GM23338 (cell line): Measurements from ENCODE around the gene ERLEC1. TPM values are rescaled to one million over a fixed set of nuclear protein-coding genes. Genes with fewer than 3 reads are reported as not detected.

ENCODE experiments used
- ATAC-seq: fragments of 200-7000 bp; cut with Tn5 transposase; 3 replicates; pipeline ENCODE4 v1.9.1; 2020
- DNase-seq: peaks from one replicate; pipeline ENCODE4 v3.0.0-alpha.2; 2015; ENCODE audit warnings: low spot score
- H2AFZ ChIP-seq: fragments of 200-600 bp; sonication (generic); 2 replicates; pipeline ENCODE4 v1.8.0; 2016; ENCODE audit warnings: antibody characterized with exemption, mild to moderate bottlenecking, moderate library complexity
- H3F3A ChIP-seq: fragments of 200-600 bp; sonication (generic); replicated peaks from 2 replicates; pipeline ENCODE4 v1.8.0; 2017; ENCODE audit warnings: antibody characterized with exemption, mixed run types, low read depth
- H3K27ac ChIP-seq: fragments of 200-600 bp; sonication (generic); 2 replicates; pipeline ENCODE4 v1.6.1; 2016; ENCODE audit warnings: low read depth
- H3K27me3 ChIP-seq: fragments of 200-600 bp; sonication (generic); 2 replicates; pipeline ENCODE4 v1.8.0; 2016; ENCODE audit warnings: mild to moderate bottlenecking, mixed run types, moderate library complexity; ENCODE audit not compliant: insufficient read depth
- H3K36me3 ChIP-seq: fragments of 200-600 bp; sonication (generic); 2 replicates; pipeline ENCODE4 v1.8.0; 2016; ENCODE audit warnings: mild to moderate bottlenecking; ENCODE audit not compliant: insufficient read depth
- H3K4me1 ChIP-seq: fragments of 200-600 bp; sonication (generic); 2 replicates; pipeline ENCODE4 v1.8.0; 2016; ENCODE audit warnings: mild to moderate bottlenecking, moderate library complexity; ENCODE audit not compliant: insufficient read depth
- H3K4me2 ChIP-seq: fragments of 200-600 bp; sonication (generic); 2 replicates; pipeline ENCODE4 v1.7.1; 2017; ENCODE audit warnings: mixed run types
- H3K4me3 ChIP-seq: fragments of 200-600 bp; sonication (generic); 2 replicates; pipeline ENCODE4 v1.6.1; 2016; ENCODE audit warnings: mixed run types
- H3K79me2 ChIP-seq: fragments of 200-600 bp; sonication (generic); replicated peaks from 2 replicates; pipeline ENCODE4 v1.8.0; 2017; ENCODE audit warnings: mild to moderate bottlenecking; ENCODE audit not compliant: insufficient read depth
- H3K9me2 ChIP-seq: fragments of 200-600 bp; sonication (generic); 2 replicates; pipeline ENCODE4 v1.8.0; 2017; ENCODE audit not compliant: insufficient read depth
- H4K20me1 ChIP-seq: fragments of 200-600 bp; sonication (generic); replicated peaks from 2 replicates; pipeline ENCODE4 v1.8.0; 2017; ENCODE audit warnings: mild to moderate bottlenecking; ENCODE audit not compliant: insufficient read depth
- H3K27ac Mint-ChIP-seq: 2 replicates; pipeline ENCODE4 v1.8.0; 2020; ENCODE audit warnings: inconsistent platforms, mild to moderate bottlenecking, moderate library complexity, mixed read lengths
- H3K27me3 Mint-ChIP-seq: 3 replicates; pipeline ENCODE4 v1.8.0; 2022; ENCODE audit warnings: low read depth, mild to moderate bottlenecking, moderate library complexity, mixed read lengths, inconsistent platforms; ENCODE audit not compliant: insufficient read depth, poor library complexity
- H3K36me3 Mint-ChIP-seq: 3 replicates; pipeline ENCODE4 v1.8.0; 2021; ENCODE audit warnings: low read depth, mild to moderate bottlenecking, inconsistent platforms, moderate library complexity, mixed read lengths
- H3K4me1 Mint-ChIP-seq: 3 replicates; pipeline ENCODE4 v1.8.0; 2020; ENCODE audit warnings: mild to moderate bottlenecking, inconsistent platforms, mixed read lengths
- H3K4me3 Mint-ChIP-seq: 3 replicates; pipeline ENCODE4 v1.8.0; 2021; ENCODE audit warnings: moderate library complexity, mild to moderate bottlenecking, inconsistent platforms, mixed read lengths
- H3K9me3 Mint-ChIP-seq: 3 replicates; pipeline ENCODE4 v1.8.0; 2020; ENCODE audit warnings: moderate library complexity, mild to moderate bottlenecking, inconsistent platforms, mixed read lengths
- CREB1 ChIP-seq: fragments of 250-450 bp; sonication (Bioruptor Pico); IDR thresholded peaks from 2 replicates; pipeline ENCODE4 v1.5.0; 2020; ENCODE audit warnings: low read depth, mild to moderate bottlenecking, moderate library complexity
- EZH2 ChIP-seq: fragments of 200-600 bp; sonication (generic); IDR thresholded peaks from one replicate; pipeline ENCODE4 v1.8.0; 2017; ENCODE audit warnings: antibody characterized with exemption, mild to moderate bottlenecking, low read depth; ENCODE audit not compliant: unreplicated experiment
- EZH2phosphoT487 ChIP-seq: fragments of 200-600 bp; sonication (generic); IDR thresholded peaks from one replicate; pipeline ENCODE4 v1.8.1; 2018; ENCODE audit warnings: antibody characterized with exemption; ENCODE audit not compliant: unreplicated experiment
- JUNB ChIP-seq: IDR thresholded peaks from one replicate; pipeline ENCODE4 v1.6.1; 2016; ENCODE audit warnings: antibody characterized with exemption; ENCODE audit not compliant: unreplicated experiment
- NANOG ChIP-seq: IDR thresholded peaks from 2 replicates; pipeline ENCODE4 v1.6.1; 2016; ENCODE audit warnings: antibody characterized with exemption, borderline replicate concordance
- POLR2AphosphoS5 ChIP-seq: IDR thresholded peaks from 2 replicates; pipeline ENCODE4 v1.6.1; 2016; ENCODE audit warnings: antibody characterized with exemption, low read depth
- STAT1 ChIP-seq: IDR thresholded peaks from one replicate; pipeline ENCODE4 v1.6.1; 2016; ENCODE audit warnings: antibody characterized with exemption; ENCODE audit not compliant: unreplicated experiment
- ZNF114 ChIP-seq: fragments of 250-450 bp; sonication (Bioruptor Pico); IDR thresholded peaks from 2 replicates; pipeline ENCODE4 v1.5.0; 2020; ENCODE audit warnings: mild to moderate bottlenecking, moderate library complexity
- ZNF331 ChIP-seq: fragments of 250-450 bp; sonication (Bioruptor Pico); IDR thresholded peaks from 2 replicates; pipeline ENCODE4 v1.5.0; 2020; ENCODE audit warnings: low read depth, mild to moderate bottlenecking, moderate library complexity
- polyA plus RNA-seq: library from polyadenylated mRNA; unstranded; fragments of >200 nt; fragmentation: Nextera tagmentation; extraction: Ambion mirVana; gene quantifications from 2 replicates; pipeline ENCODE4 v1.2.1, GENCODE V29; 2016
- total RNA-seq: library from RNA; depleted of rRNA; stranded (reverse); fragments of >200 nt; shearing (Covaris generic); gene quantifications from 2 replicates; pipeline ENCODE4 v1.2.3, GENCODE V29; 2014
- TF ChIP-seq, protein P1 (sequence below): IDR thresholded peaks from one replicate; pipeline ENCODE4 v1.6.1; 2018; ENCODE audit warnings: antibody characterized with exemption; ENCODE audit not compliant: unreplicated experiment
- TF ChIP-seq, protein P2 (sequence below), 2 experiments: fragments of 200-600 bp in 1 of 2; sonication (generic) in 1 of 2; conservative IDR thresholded peaks; 2 replicates each; pipeline versions ENCODE4 v1.5.1 to v1.6.1; 2016 to 2017; ENCODE audit warnings: antibody characterized with exemption in 2 of 2, low read depth in 2 of 2, mild to moderate bottlenecking in 2 of 2, moderate library complexity in 1 of 2
- TF ChIP-seq, protein P3 (sequence below): fragments of 250-450 bp; sonication (Bioruptor Pico); IDR thresholded peaks from 2 replicates; pipeline ENCODE4 v1.5.0; 2020; ENCODE audit warnings: mild to moderate bottlenecking, moderate library complexity
- TF ChIP-seq, protein P4 (sequence below): IDR thresholded peaks from 2 replicates; pipeline ENCODE4 v1.6.1; 2016; ENCODE audit warnings: antibody characterized with exemption

The ERLEC1 gene
- total and polyA plus RNA-seq, 2 experiments from 2014 or later = 35.0 to 41.2 TPM

DNA sequence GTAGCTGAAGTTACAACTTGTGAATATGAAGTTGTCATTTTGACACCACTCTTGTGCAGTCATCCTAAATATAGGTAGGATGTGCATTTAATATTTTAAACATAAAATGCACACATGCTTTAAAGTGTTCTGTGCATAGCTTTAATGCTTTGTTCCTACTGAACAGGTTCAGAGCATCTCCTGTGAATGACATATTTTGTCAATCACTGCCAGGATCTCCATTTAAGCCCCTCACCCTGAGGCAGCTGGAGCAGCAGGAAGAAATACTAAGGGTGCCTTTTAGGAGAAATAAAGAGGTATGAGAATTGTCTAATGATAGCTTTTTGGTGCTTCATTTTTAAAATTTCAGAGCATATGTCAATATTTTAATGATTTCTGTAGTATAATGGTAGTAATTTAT, 14.7 kb downstream of the ERLEC1 start:
- no peaks in the 10 kb centered on the region for H3K79me2 ChIP-seq
- Mint-ChIP-seq H3K4me3 (no peak overlapping the region), H3K36me3 (peaks cover 20% of the 10 kb centered on the region), H3K27ac (no peak overlapping the region), H3K9me3 (no peaks in the 10 kb centered on the region), H3K27me3 (no peaks in the 10 kb centered on the region), H3K4me1 (no peaks in the 10 kb centered on the region)
- no peaks in the 10 kb centered on the region for H4K20me1 ChIP-seq
- ATAC-seq = no peak
- peaks cover 10% of the 10 kb centered on the region; the same call in 1 of the 2 replicates for H3K36me3 ChIP-seq
- TF ChIP-seq EZH2 = no peak
- no peak for TF ChIP-seq POLR2AphosphoS5
- no peak for TF ChIP-seq STAT1
- TF ChIP-seq, protein P1, sequence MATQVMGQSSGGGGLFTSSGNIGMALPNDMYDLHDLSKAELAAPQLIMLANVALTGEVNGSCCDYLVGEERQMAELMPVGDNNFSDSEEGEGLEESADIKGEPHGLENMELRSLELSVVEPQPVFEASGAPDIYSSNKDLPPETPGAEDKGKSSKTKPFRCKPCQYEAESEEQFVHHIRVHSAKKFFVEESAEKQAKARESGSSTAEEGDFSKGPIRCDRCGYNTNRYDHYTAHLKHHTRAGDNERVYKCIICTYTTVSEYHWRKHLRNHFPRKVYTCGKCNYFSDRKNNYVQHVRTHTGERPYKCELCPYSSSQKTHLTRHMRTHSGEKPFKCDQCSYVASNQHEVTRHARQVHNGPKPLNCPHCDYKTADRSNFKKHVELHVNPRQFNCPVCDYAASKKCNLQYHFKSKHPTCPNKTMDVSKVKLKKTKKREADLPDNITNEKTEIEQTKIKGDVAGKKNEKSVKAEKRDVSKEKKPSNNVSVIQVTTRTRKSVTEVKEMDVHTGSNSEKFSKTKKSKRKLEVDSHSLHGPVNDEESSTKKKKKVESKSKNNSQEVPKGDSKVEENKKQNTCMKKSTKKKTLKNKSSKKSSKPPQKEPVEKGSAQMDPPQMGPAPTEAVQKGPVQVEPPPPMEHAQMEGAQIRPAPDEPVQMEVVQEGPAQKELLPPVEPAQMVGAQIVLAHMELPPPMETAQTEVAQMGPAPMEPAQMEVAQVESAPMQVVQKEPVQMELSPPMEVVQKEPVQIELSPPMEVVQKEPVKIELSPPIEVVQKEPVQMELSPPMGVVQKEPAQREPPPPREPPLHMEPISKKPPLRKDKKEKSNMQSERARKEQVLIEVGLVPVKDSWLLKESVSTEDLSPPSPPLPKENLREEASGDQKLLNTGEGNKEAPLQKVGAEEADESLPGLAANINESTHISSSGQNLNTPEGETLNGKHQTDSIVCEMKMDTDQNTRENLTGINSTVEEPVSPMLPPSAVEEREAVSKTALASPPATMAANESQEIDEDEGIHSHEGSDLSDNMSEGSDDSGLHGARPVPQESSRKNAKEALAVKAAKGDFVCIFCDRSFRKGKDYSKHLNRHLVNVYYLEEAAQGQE = no peak
- no peak for TF ChIP-seq JUNB
- no peak for TF ChIP-seq NANOG
- no peak for TF ChIP-seq ZNF331 (CRISPR knock-in tag)
- TF ChIP-seq, protein P2, sequence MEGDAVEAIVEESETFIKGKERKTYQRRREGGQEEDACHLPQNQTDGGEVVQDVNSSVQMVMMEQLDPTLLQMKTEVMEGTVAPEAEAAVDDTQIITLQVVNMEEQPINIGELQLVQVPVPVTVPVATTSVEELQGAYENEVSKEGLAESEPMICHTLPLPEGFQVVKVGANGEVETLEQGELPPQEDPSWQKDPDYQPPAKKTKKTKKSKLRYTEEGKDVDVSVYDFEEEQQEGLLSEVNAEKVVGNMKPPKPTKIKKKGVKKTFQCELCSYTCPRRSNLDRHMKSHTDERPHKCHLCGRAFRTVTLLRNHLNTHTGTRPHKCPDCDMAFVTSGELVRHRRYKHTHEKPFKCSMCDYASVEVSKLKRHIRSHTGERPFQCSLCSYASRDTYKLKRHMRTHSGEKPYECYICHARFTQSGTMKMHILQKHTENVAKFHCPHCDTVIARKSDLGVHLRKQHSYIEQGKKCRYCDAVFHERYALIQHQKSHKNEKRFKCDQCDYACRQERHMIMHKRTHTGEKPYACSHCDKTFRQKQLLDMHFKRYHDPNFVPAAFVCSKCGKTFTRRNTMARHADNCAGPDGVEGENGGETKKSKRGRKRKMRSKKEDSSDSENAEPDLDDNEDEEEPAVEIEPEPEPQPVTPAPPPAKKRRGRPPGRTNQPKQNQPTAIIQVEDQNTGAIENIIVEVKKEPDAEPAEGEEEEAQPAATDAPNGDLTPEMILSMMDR (conservative IDR thresholded peaks at IDR 0.05; ENCODE audit: low read depth in 2 of 2) = no peak
- TF ChIP-seq EZH2phosphoT487 = no peak
- TF ChIP-seq, protein P3, sequence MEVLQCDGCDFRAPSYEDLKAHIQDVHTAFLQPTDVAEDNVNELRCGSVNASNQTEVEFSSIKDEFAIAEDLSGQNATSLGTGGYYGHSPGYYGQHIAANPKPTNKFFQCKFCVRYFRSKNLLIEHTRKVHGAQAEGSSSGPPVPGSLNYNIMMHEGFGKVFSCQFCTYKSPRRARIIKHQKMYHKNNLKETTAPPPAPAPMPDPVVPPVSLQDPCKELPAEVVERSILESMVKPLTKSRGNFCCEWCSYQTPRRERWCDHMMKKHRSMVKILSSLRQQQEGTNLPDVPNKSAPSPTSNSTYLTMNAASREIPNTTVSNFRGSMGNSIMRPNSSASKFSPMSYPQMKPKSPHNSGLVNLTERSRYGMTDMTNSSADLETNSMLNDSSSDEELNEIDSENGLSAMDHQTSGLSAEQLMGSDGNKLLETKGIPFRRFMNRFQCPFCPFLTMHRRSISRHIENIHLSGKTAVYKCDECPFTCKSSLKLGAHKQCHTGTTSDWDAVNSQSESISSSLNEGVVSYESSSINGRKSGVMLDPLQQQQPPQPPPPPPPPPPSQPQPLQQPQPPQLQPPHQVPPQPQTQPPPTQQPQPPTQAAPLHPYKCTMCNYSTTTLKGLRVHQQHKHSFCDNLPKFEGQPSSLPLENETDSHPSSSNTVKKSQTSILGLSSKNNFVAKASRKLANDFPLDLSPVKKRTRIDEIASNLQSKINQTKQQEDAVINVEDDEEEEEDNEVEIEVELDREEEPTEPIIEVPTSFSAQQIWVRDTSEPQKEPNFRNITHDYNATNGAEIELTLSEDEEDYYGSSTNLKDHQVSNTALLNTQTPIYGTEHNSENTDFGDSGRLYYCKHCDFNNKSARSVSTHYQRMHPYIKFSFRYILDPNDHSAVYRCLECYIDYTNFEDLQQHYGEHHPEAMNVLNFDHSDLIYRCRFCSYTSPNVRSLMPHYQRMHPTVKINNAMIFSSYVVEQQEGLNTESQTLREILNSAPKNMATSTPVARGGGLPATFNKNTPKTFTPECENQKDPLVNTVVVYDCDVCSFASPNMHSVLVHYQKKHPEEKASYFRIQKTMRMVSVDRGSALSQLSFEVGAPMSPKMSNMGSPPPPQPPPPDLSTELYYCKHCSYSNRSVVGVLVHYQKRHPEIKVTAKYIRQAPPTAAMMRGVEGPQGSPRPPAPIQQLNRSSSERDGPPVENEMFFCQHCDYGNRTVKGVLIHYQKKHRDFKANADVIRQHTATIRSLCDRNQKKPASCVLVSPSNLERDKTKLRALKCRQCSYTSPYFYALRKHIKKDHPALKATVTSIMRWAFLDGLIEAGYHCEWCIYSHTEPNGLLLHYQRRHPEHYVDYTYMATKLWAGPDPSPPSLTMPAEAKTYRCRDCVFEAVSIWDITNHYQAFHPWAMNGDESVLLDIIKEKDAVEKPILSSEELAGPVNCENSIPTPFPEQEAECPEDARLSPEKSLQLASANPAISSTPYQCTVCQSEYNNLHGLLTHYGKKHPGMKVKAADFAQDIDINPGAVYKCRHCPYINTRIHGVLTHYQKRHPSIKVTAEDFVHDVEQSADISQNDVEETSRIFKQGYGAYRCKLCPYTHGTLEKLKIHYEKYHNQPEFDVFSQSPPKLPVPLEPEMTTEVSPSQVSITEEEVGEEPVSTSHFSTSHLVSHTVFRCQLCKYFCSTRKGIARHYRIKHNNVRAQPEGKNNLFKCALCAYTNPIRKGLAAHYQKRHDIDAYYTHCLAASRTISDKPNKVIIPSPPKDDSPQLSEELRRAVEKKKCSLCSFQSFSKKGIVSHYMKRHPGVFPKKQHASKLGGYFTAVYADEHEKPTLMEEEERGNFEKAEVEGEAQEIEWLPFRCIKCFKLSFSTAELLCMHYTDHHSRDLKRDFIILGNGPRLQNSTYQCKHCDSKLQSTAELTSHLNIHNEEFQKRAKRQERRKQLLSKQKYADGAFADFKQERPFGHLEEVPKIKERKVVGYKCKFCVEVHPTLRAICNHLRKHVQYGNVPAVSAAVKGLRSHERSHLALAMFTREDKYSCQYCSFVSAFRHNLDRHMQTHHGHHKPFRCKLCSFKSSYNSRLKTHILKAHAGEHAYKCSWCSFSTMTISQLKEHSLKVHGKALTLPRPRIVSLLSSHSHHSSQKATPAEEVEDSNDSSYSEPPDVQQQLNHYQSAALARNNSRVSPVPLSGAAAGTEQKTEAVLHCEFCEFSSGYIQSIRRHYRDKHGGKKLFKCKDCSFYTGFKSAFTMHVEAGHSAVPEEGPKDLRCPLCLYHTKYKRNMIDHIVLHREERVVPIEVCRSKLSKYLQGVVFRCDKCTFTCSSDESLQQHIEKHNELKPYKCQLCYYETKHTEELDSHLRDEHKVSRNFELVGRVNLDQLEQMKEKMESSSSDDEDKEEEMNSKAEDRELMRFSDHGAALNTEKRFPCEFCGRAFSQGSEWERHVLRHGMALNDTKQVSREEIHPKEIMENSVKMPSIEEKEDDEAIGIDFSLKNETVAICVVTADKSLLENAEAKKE = no peak
- TF ChIP-seq, protein P4, sequence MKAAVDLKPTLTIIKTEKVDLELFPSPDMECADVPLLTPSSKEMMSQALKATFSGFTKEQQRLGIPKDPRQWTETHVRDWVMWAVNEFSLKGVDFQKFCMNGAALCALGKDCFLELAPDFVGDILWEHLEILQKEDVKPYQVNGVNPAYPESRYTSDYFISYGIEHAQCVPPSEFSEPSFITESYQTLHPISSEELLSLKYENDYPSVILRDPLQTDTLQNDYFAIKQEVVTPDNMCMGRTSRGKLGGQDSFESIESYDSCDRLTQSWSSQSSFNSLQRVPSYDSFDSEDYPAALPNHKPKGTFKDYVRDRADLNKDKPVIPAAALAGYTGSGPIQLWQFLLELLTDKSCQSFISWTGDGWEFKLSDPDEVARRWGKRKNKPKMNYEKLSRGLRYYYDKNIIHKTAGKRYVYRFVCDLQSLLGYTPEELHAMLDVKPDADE = no peak
- TF ChIP-seq ZNF114 (CRISPR knock-in tag) = no peak
- no peak for TF ChIP-seq CREB1 (CRISPR knock-in tag)
- DNase-seq = no peak
- H3K4me1 ChIP-seq = no peaks in the 10 kb centered on the region
- H3K9me2 ChIP-seq = no peaks in the 10 kb centered on the region
- H3K27me3 ChIP-seq = no peaks in the 10 kb centered on the region
- no peak overlapping the region for H3K4me2 ChIP-seq
- H2AFZ ChIP-seq = no peak overlapping the region
- no peak overlapping the region for H3K4me3 ChIP-seq
- no peaks in the 10 kb centered on the region for H3F3A ChIP-seq
- no peak overlapping the region for H3K27ac ChIP-seq
